ENCODE results near the gene THSD7A. TPM values are rescaled to one million over a fixed set of nuclear protein-coding genes. Genes with fewer than 3 reads are reported as not detected.
A peak's percentile ranks its signal among the peaks of the same experiment; 100 is the strongest.

THSD7A gene
- polyA plus RNA-seq, 1 donor from 2014 or later = 18.5 TPM

GRCh38 chr7:11428877-11429581 lies 403.0 kb downstream of the THSD7A start:
- H4K20me1 ChIP-seq (ENCODE audit: insufficient read depth) = no peaks in the 10 kb centered on the region
- no peaks in the 10 kb centered on the region for H3K27me3 ChIP-seq (ENCODE audit: insufficient read depth, low read depth, low read length)
- H2AFZ ChIP-seq (ENCODE audit: low read depth, low read length) = no peak overlapping the region
- H3K27ac ChIP-seq (ENCODE audit: low read length) = peak overlapping the region; percentile 58
- peak overlapping the region; percentile 22 for H3K9ac ChIP-seq (ENCODE audit: low read length)
- no peaks in the 10 kb centered on the region for H3K9me3 ChIP-seq (ENCODE audit: low read length)
- peak; percentile 37 for TF ChIP-seq MXI1 (conservative IDR thresholded peaks at IDR 0.05; ENCODE audit: poor library complexity, severe bottlenecking)
- TF ChIP-seq TAF1 (IDR thresholded peaks at IDR 0.05; ENCODE audit: low read depth) = no peak
- TF ChIP-seq, protein P1, sequence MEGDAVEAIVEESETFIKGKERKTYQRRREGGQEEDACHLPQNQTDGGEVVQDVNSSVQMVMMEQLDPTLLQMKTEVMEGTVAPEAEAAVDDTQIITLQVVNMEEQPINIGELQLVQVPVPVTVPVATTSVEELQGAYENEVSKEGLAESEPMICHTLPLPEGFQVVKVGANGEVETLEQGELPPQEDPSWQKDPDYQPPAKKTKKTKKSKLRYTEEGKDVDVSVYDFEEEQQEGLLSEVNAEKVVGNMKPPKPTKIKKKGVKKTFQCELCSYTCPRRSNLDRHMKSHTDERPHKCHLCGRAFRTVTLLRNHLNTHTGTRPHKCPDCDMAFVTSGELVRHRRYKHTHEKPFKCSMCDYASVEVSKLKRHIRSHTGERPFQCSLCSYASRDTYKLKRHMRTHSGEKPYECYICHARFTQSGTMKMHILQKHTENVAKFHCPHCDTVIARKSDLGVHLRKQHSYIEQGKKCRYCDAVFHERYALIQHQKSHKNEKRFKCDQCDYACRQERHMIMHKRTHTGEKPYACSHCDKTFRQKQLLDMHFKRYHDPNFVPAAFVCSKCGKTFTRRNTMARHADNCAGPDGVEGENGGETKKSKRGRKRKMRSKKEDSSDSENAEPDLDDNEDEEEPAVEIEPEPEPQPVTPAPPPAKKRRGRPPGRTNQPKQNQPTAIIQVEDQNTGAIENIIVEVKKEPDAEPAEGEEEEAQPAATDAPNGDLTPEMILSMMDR (IDR thresholded peaks at IDR 0.05; ENCODE audit: poor library complexity, severe bottlenecking) = no peak
- peak; percentile 97 for TF ChIP-seq EP300 (conservative IDR thresholded peaks at IDR 0.05; ENCODE audit: poor library complexity, severe bottlenecking)
- no peak for TF ChIP-seq REST (IDR thresholded peaks at IDR 0.05; ENCODE audit: borderline replicate concordance)
- peak; percentile 67 for TF ChIP-seq POLR2AphosphoS5 (IDR thresholded peaks at IDR 0.05)
- no peak for TF ChIP-seq RAD21 (conservative IDR thresholded peaks at IDR 0.05)
- TF ChIP-seq SMC3 (conservative IDR thresholded peaks at IDR 0.05; ENCODE audit: poor library complexity) = no peak
- TF ChIP-seq EZH2 (IDR thresholded peaks at IDR 0.05; ENCODE audit: borderline replicate concordance, insufficient read depth, low read length, poor library complexity, severe bottlenecking) = no peak
- H3K79me2 ChIP-seq (replicated peaks; ENCODE audit: insufficient read depth, low read length) = no peaks in the 10 kb centered on the region
- peak overlapping the region; percentile 37 for H3K4me3 ChIP-seq (ENCODE audit: low read length)
- no peaks in the 10 kb centered on the region for H3K9me2 ChIP-seq (ENCODE audit: insufficient read depth, low read length)
- peaks cover 2% of the 10 kb centered on the region for H3F3A ChIP-seq (ENCODE audit: insufficient read depth, low read length, poor library complexity, severe bottlenecking)
- no peak overlapping the region for H3K4me2 ChIP-seq (ENCODE audit: low read length)
- H3K36me3 ChIP-seq (ENCODE audit: insufficient read depth, low read length) = no peaks in the 10 kb centered on the region

DNA sequence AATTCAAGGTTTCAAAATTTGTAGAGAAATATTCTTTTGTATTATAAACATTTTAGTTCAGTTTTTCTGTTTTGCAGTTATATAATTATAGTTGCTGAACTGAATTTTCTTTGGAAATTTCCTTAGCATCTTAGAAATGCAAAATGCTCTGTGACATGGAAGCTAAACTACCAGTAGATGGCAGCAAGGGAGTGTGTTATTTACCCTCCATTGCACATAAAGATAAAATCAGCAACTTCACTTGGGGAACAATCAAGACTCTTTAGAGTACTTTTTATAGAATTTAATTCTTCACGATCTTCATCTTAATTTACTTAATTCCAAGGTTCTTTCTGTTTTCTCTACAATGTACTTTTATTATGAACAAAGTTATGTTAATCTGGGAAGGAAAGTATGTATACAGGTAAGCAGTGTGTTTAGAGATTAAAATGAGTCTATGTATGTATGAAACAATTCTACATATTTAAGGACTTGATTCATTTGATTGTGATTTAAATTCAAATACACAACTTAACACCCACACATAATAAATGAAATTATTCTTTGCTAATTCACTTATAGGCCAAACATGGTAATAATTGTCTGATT lies 404.2 kb downstream of the THSD7A start:
- H3K9me2 ChIP-seq (ENCODE audit: insufficient read depth, low read length) = no peaks in the 10 kb centered on the region

More for the DNA sequence above, 404.2 kb downstream of the THSD7A start:
- Histone ChIP-seq H3K36me3 (ENCODE audit: insufficient read depth, low read length) (no peaks in the 10 kb centered on the region), H3K27me3 (ENCODE audit: insufficient read depth, low read depth, low read length) (no peaks in the 10 kb centered on the region), H3K27ac (ENCODE audit: low read length) (no peak overlapping the region), H3K4me3 (ENCODE audit: low read length) (no peak overlapping the region), H3K4me2 (ENCODE audit: low read length) (no peak overlapping the region), H4K20me1 (ENCODE audit: insufficient read depth) (no peaks in the 10 kb centered on the region), H3F3A (ENCODE audit: insufficient read depth, low read length, poor library complexity, severe bottlenecking) (peaks cover 2% of the 10 kb centered on the region), H2AFZ (ENCODE audit: low read depth, low read length) (no peak overlapping the region), H3K79me2 (replicated peaks; ENCODE audit: insufficient read depth, low read length) (no peaks in the 10 kb centered on the region), H3K9me3 (ENCODE audit: low read length) (no peaks in the 10 kb centered on the region), H3K9ac (ENCODE audit: low read length) (no peak overlapping the region)
- TF ChIP-seq, protein P1 (IDR thresholded peaks at IDR 0.05; ENCODE audit: poor library complexity, severe bottlenecking) = peak; percentile 83
- no peak for TF ChIP-seq REST (IDR thresholded peaks at IDR 0.05; ENCODE audit: borderline replicate concordance)
- peak; percentile 91 for TF ChIP-seq RAD21 (conservative IDR thresholded peaks at IDR 0.05)
- TF ChIP-seq SMC3 (conservative IDR thresholded peaks at IDR 0.05; ENCODE audit: poor library complexity) = peak; percentile 87
